A549 (cell line): ENCODE measurements around the gene ZNF683. TPM values are rescaled to one million over a fixed set of nuclear protein-coding genes. Genes with fewer than 3 reads are reported as not detected.

Source experiments
- ATAC-seq, 2 experiments: fragments of 200-7000 bp in 1 of 2; fragments of >200 bp in 1 of 2; cut with Nextera tagmentation in 1 of 2; cut with Tn5 transposase in 1 of 2; 3 replicates each; pipeline versions ENCODE4 v1.8.0 to v1.9.1; 2018 to 2020; ENCODE audit warnings: mild to moderate bottlenecking in 1 of 2, moderate library complexity in 1 of 2
- CTCF ChIA-PET: fragments of 300-600 bp; sonication (Branson Sonifier 250); formaldehyde crosslinking; extraction: SDS; loops from one replicate; lab custom pipeline; 2021; ENCODE audit warnings: antibody characterized with exemption, inconsistent platforms; lab: Yijun Ruan, JAX
- POLR2A ChIA-PET: fragments of 350-600 bp; formaldehyde crosslinking; extraction: SDS; loops from one replicate; lab custom pipeline; 2021; ENCODE audit warnings: antibody characterized with exemption, inconsistent platforms; lab: Yijun Ruan, JAX
- DNase-seq, 2 experiments: peaks; one replicate each; pipeline versions ENCODE4 v3.0.0 to v3.0.0-alpha.2; 2011 to 2016; ENCODE audit warnings: low read depth in 1 of 2, low spot score in 1 of 2
- FAIRE-seq: peaks from 2 replicates; lab custom pipeline; 2011; peaks lifted over from hg19 to GRCh38; lab: Jason Lieb, UNC
- H3K27ac ChIP-seq, 2 experiments: fragments of >200 bp; sonication (Bioruptor Twin); formaldehyde crosslinking; 3 replicates each; pipeline ENCODE4 v1.5.1; 2016 to 2017
- H3K4me1 ChIP-seq: fragments of >200 bp; sonication (Bioruptor Twin); formaldehyde crosslinking; 3 replicates; pipeline ENCODE4 v1.6.1; 2016
- H3K4me2 ChIP-seq: fragments of >200 bp; sonication (Bioruptor Twin); formaldehyde crosslinking; 3 replicates; pipeline ENCODE4 v1.6.1; 2016
- H3K4me3 ChIP-seq: fragments of >200 bp; sonication (Bioruptor Twin); formaldehyde crosslinking; 3 replicates; pipeline ENCODE4 v1.5.1; 2016
- H3K9me3 ChIP-seq: fragments of >200 bp; sonication (Bioruptor Twin); formaldehyde crosslinking; 3 replicates; pipeline ENCODE4 v1.6.1; 2016
- CBX8 ChIP-seq: fragments of 200-600 bp; sonication (generic); IDR thresholded peaks from 2 replicates; pipeline ENCODE4 v1.6.1; 2016
- FOSB ChIP-seq: fragments of 250-450 bp; sonication (Bioruptor Pico); IDR thresholded peaks from 2 replicates; pipeline ENCODE4 v1.5.0; 2020; ENCODE audit warnings: mild to moderate bottlenecking, moderate library complexity
- HMGXB4 ChIP-seq: fragments of 250-450 bp; sonication (Bioruptor Pico); IDR thresholded peaks from 2 replicates; pipeline ENCODE4 v1.5.0; 2021; ENCODE audit warnings: mild to moderate bottlenecking, moderate library complexity, borderline replicate concordance
- JUN ChIP-seq, 2 experiments: fragments of >200 bp; sonication (Bioruptor Twin); formaldehyde crosslinking; IDR thresholded peaks; 2 replicates in 1 of 2; 3 replicates in 1 of 2; pipeline ENCODE4 v1.6.1; 2016 to 2017
- KDM1A ChIP-seq: fragments of 200-600 bp; sonication (generic); IDR thresholded peaks from 2 replicates; pipeline ENCODE4 v1.6.1; 2016; ENCODE audit warnings: low read depth, mild to moderate bottlenecking
- KDM5A ChIP-seq: fragments of 200-600 bp; sonication (generic); IDR thresholded peaks from 2 replicates; pipeline ENCODE4 v1.6.1; 2016; ENCODE audit warnings: antibody characterized with exemption, mild to moderate bottlenecking
- MAFK ChIP-seq: fragments of 450-650 bp; IDR thresholded peaks from 2 replicates; pipeline ENCODE4 v1.6.1; 2014; ENCODE audit not compliant: partially characterized antibody
- NFE2L2 ChIP-seq: fragments of 150-350 bp; conservative IDR thresholded peaks from 2 replicates; pipeline ENCODE4 v1.6.1; 2014; ENCODE audit warnings: low read length
- NPAS2 ChIP-seq: fragments of 250-450 bp; sonication (Bioruptor Pico); IDR thresholded peaks from 2 replicates; pipeline ENCODE4 v1.8.0; 2022; ENCODE audit warnings: mild to moderate bottlenecking, moderate library complexity, borderline replicate concordance
- NR3C1 ChIP-seq: fragments of >200 bp; sonication (Bioruptor Twin); formaldehyde crosslinking; IDR thresholded peaks from 3 replicates; pipeline ENCODE4 v1.6.1; 2017
- PHF8 ChIP-seq: fragments of 200-600 bp; sonication (generic); IDR thresholded peaks from 2 replicates; pipeline ENCODE4 v1.6.1; 2016; ENCODE audit warnings: low read depth, mild to moderate bottlenecking, antibody characterized with exemption, moderate library complexity, borderline replicate concordance
- RAD21 ChIP-seq, 2 experiments: fragments of >200 bp in 1 of 2; sonication (Bioruptor Twin) in 1 of 2; formaldehyde crosslinking in 1 of 2; IDR thresholded peaks in 1 of 2; conservative IDR thresholded peaks in 1 of 2; 2 replicates in 1 of 2; 3 replicates in 1 of 2; pipeline ENCODE4 v1.6.1; 2012 to 2018; ENCODE audit warnings: inconsistent platforms in 1 of 2
- RNF2 ChIP-seq: fragments of 200-600 bp; sonication (generic); IDR thresholded peaks from 2 replicates; pipeline ENCODE4 v1.6.1; 2016; ENCODE audit warnings: low read depth, mild to moderate bottlenecking, antibody characterized with exemption, moderate library complexity, borderline replicate concordance
- SREBF2 ChIP-seq: fragments of 450-650 bp; IDR thresholded peaks from 2 replicates; pipeline ENCODE4 v1.6.1; 2014; ENCODE audit warnings: mild to moderate bottlenecking, moderate library complexity
- USF2 ChIP-seq: fragments of 450-650 bp; IDR thresholded peaks from 2 replicates; pipeline ENCODE4 v1.6.1; 2014; ENCODE audit warnings: antibody characterized with exemption
- ZSCAN20 ChIP-seq: fragments of 250-450 bp; sonication (Bioruptor Pico); IDR thresholded peaks from 2 replicates; pipeline ENCODE4 v1.8.0; 2022; ENCODE audit warnings: mild to moderate bottlenecking, moderate library complexity
- WGBS: methylation state at CpG from one replicate; pipeline ENCODE4 v1.1.6; 2017; ENCODE audit errors: missing lambda C conversion rate; 5-methylcytosine and 5-hydroxymethylcytosine counted together
- polyA plus RNA-seq, 4 experiments: library from polyadenylated mRNA; depleted of rRNA in 3 of 4; stranded (reverse); fragments of >200 nt; fragmentation: RNase III in 1 of 4; extraction: RNeasy Plus Mini Kit Qiagen cat#74134 plus additional on column Dnase treatment in 1 of 4; gene quantifications; 2 replicates in 3 of 4; 3 replicates in 1 of 4; pipeline ENCODE4 v1.2.3, GENCODE V29; 2011 to 2017

The ZNF683 gene
- polyA plus RNA-seq, 2 of the 4 experiments (the other 2 are of a cell fraction), result not detected

- DNase-seq, result no peak
- no peak overlapping the region for H3K4me3 ChIP-seq
- WGBS, result 90% methylated on average over 2 of the region's 15 CpGs
- TF ChIP-seq RAD21 (conservative IDR thresholded peaks at IDR 0.05 in 1 of 2, IDR thresholded peaks at IDR 0.05 in 1 of 2) (no peak), FOSB (CRISPR knock-in tag) (no peak), USF2 (no peak)
- H3K4me2 ChIP-seq, result no peak overlapping the region
- ChIA-PET CTCF (interaction anchor here (0.6 to 6.1 kb wide), 4 partner anchors 8 to 29 kb away, joined by 5 to 42 read pairs (median 6); no protein-coding TSS in a partner anchor), POLR2A (no interaction called here)
- peak overlapping the region in 1 of 2 experiments; percentile 52; a peak in 2 of 6 replicates for H3K27ac ChIP-seq
- ATAC-seq, result peak in 1 of 2 experiments; percentile 52; a peak in 3 of 6 replicates
- peaks cover 20% of the 10 kb centered on the region for H3K4me1 ChIP-seq
- no peak for FAIRE-seq
- no peaks in the 10 kb centered on the region for H3K9me3 ChIP-seq
Measured at GRCh38 chr1:26345718-26346117, 26.8 kb downstream of the ZNF683 start.

- ATAC-seq, result peak; percentile 42 to 56; a peak in 2 of 6 replicates
- Histone ChIP-seq H3K4me1 (peaks cover 6% of the 10 kb centered on the region), H3K4me2 (no peak overlapping the region)
- FAIRE-seq, result no peak
- CTCF ChIA-PET, result interaction anchor here (0.5 to 3.2 kb wide), 2 partner anchors 20 to 1379 kb away, joined by 3 to 14 read pairs; no protein-coding TSS in a partner anchor
- no peak for TF ChIP-seq KDM5A
- TF ChIP-seq CBX8, result no peak
- no peak for TF ChIP-seq NPAS2
- no peak for TF ChIP-seq PHF8
- no peak for TF ChIP-seq SREBF2
- TF ChIP-seq HMGXB4, result no peak
- TF ChIP-seq RAD21 (conservative IDR thresholded peaks at IDR 0.05 in 1 of 2, IDR thresholded peaks at IDR 0.05 in 1 of 2), result no peak
- no peak for TF ChIP-seq JUN (IDR thresholded peaks at IDR 0.05)
- no peak for TF ChIP-seq MAFK
- no peak for TF ChIP-seq ZSCAN20 (CRISPR knock-in tag)
- TF ChIP-seq NR3C1, result no peak
- TF ChIP-seq NFE2L2, result no peak
- TF ChIP-seq, all 56 proteins: peak for 0
- Histone ChIP-seq H3K9me3 (no peaks in the 10 kb centered on the region), H3K27ac (no peak overlapping the region), H3K4me3 (no peak overlapping the region)
- POLR2A ChIA-PET, result no interaction called here
- WGBS, result 90% methylated on average over 13 of the region's 15 CpGs
- no peak for DNase-seq
Measured at GRCh38 chr1:26344147-26344920, 28.2 kb downstream of the ZNF683 start.

GRCh38 chr1:26340047-26340481 is 32.5 kb downstream of the ZNF683 start:
- Histone ChIP-seq H3K9me3 (no peaks in the 10 kb centered on the region), H3K4me2 (no peak overlapping the region), H3K27ac (no peak overlapping the region)
- POLR2A ChIA-PET, result no interaction called here
- TF ChIP-seq KDM1A (no peak), KDM5A (no peak), NPAS2 (no peak), RNF2 (no peak)
- TF ChIP-seq, all 56 proteins: peak for 0
- DNase-seq (no peak), ATAC-seq (no peak), FAIRE-seq (no peak)
- CTCF ChIA-PET, result interaction anchor here (0.6 to 2.3 kb wide), 4 partner anchors 23 to 106 kb away, joined by 3 to 6 read pairs (median 4); partner anchors contain the start of gene CEP85
- Histone ChIP-seq H3K4me3 (no peak overlapping the region), H3K4me1 (peaks cover 6% of the 10 kb centered on the region)
- WGBS, result 56% methylated on average over 4 of the region's 4 CpGs

GRCh38 chr1:26338670-26339069 is 33.9 kb downstream of the ZNF683 start:
- WGBS, result 94% methylated on average over 1 of the region's 1 CpG
- no peaks in the 10 kb centered on the region for H3K9me3 ChIP-seq
- CTCF ChIA-PET, result interaction anchor here (0.9 to 1.8 kb wide), 6 partner anchors 8 to 26 kb away, joined by 3 to 7 read pairs (median 4); no protein-coding TSS in a partner anchor
- no peak for ATAC-seq
- no peak for FAIRE-seq
- H3K4me2 ChIP-seq, result no peak overlapping the region
- TF ChIP-seq JUN (IDR thresholded peaks at IDR 0.05), result no peak
- TF ChIP-seq, all 56 proteins: peak for 0
- Histone ChIP-seq H3K27ac (no peak overlapping the region), H3K4me3 (no peak overlapping the region), H3K4me1 (peaks cover 6% of the 10 kb centered on the region)
- no peak for DNase-seq
- POLR2A ChIA-PET, result no interaction called here
